GM18868 (cell line): ENCODE data around the gene SLC4A5.

Experiments
- ATAC-seq: cut with Tn5 transposase; IDR thresholded peaks from one replicate; pipeline ENCODE4 v1.9.1; 2021; ENCODE audit warnings: mild to moderate bottlenecking, moderate library complexity; ENCODE audit not compliant: unreplicated experiment

Gene SLC4A5

GRCh38 chr2:74317701-74318100 lies 25.5 kb downstream of the SLC4A5 start:
- no peak for ATAC-seq

- no peak for ATAC-seq
These were observed 26.5 kb downstream of the SLC4A5 start for GRCh38 chr2:74316627-74317295.

GRCh38 chr2:74314107-74314506 lies 29.1 kb downstream of the SLC4A5 start:
- no peak for ATAC-seq

DNA sequence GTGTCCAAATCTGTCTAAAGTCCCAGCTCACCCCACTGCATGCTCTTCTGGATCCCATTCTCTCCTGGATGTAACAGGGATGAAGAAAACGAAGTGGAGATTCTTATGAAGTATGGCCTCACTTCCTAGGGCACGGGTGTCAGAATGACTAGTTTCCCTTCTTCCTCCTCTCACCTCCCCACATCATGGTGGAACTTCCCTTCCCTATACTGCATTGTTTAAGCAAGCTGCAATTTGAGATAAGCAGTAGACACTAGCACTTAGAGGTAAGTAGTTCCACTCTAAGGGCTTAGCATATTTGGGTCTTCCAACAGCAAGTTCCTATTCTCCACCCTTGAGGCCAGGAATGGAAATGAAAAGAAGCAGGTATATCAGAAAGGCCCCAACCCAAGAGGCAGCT lies 29.7 kb downstream of the SLC4A5 start:
- ATAC-seq: no peak

GRCh38 chr2:74312913-74313312 lies 30.3 kb downstream of the SLC4A5 start:
- ATAC-seq: no peak

GRCh38 chr2:74307720-74308119 lies 35.5 kb downstream of the SLC4A5 start:
- no peak for ATAC-seq

DNA sequence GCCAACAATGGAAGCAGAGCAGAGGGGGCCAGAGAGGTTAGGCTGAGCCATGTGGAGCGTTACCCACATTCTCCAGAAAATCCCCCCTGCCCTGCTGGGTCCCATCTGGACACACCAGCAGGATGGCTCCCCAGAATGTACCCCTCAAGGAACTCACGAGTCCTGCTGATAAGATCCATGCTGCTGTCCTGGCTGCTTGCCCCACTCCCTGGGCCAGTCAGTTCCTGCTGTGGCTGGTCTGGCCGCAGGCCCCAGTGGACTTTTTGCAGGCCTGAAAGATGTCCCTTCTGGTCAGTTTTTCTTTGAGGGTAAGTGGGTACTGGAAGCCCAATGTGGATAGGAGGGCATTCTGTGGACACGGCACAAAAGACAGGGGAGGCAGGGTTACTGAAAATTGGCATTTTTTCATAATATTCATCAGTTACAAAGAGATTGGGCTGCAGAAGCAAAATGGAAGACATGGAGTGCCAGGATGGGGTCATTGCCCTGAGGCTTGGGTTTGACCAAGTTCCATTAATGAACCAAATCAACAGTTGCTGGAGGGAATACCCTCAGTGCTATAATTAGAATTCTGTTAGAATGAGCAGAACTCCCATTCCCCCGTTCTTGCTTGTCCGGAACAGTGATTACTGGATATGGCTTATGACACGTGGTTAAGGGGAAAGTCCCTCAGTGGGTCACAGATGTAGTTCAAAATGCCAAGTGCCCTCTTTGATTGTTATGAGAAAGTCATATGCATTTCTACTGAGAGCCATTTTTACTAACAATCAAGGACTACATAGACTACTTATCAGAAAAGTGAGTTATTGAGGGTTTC lies 38.7 kb downstream of the SLC4A5 start:
- no peak for ATAC-seq

DNA sequence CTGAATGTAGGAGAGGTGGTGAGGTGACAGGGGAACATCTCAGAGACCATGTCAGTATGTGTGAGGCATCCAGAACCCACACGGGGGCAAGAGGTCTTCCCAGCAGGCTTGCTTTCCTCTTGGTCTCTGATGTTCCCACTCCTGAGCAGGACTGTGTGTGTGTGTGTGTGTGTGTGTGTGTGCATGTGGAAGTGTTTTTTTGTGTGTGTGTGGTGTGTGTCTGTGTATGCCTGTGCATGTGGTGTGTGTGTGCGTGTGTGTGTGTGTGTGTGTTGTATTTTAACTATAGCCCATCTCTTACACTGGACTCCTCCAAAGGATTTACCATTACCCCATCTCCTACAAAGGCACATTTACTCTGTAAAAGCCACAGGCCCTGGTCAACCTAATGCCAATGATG lies 40.4 kb downstream of the SLC4A5 start:
- ATAC-seq: no peak

GRCh38 chr2:74301262-74301661 lies 42.0 kb downstream of the SLC4A5 start:
- ATAC-seq: no peak

GRCh38 chr2:74300506-74300905 lies 42.7 kb downstream of the SLC4A5 start:
- no peak for ATAC-seq

- ATAC-seq: no peak
These were observed 45.3 kb downstream of the SLC4A5 start for GRCh38 chr2:74297950-74298349.

- ATAC-seq: peak; percentile 89
These were observed 45.8 kb downstream of the SLC4A5 start for GRCh38 chr2:74297391-74297790.

DNA sequence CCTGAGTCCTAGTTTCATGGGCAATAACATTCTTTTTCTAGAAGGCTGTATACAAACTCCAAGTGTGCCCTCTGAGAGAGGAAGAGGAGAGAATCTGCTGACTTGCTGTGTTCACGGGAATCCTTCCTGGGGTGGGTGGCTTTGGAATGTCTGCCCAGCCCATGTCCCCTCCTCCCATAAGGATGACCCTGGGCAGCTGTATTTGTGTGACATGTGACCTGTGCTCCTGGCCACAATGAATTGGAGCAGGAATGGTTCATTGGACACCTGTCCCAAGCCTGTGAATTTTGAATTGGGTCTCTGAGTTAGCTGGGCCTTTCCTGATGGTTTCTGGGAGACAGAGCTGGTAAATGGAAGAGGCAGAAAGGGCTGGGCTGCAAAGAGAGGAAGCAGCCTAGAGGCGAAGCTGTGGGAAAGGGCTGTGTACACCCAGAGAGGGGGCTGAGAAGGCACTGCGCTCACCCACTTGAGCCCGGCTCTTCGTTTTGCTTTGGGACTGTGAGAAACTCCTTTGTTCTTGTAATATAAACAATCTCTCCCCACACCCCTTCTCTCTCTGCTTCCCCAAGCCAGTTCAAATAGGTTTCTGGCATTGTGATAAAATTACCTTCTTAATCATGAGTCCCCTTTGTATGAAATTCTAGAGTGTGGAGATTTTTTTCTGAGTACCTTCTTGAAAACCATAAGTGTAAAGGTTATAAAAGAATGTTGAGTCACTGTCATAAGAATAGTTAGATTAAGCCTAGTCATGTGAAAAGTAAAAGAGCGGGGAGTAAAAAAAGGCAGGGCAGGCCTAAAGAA lies 49.8 kb downstream of the SLC4A5 start:
- no peak for ATAC-seq

DNA sequence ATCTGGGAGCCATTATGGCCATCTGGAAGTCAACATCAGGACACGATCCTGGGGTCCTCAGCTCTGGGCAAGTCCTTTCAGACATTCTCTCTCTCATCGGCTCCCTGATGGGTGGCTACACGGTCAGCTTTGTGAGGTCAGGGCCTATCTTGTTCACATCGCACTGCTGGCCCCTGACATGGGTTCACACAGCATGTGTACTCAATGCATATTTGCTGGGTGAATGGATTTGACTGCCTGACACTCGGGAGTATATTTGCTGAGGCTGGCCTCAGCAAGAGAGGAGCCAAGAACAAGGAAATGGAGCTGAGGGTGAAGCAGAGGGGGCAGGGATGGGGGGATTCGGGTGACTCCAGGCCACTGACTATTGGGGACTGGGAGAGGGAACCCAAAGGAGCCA lies 50.5 kb downstream of the SLC4A5 start:
- ATAC-seq: no peak

DNA sequence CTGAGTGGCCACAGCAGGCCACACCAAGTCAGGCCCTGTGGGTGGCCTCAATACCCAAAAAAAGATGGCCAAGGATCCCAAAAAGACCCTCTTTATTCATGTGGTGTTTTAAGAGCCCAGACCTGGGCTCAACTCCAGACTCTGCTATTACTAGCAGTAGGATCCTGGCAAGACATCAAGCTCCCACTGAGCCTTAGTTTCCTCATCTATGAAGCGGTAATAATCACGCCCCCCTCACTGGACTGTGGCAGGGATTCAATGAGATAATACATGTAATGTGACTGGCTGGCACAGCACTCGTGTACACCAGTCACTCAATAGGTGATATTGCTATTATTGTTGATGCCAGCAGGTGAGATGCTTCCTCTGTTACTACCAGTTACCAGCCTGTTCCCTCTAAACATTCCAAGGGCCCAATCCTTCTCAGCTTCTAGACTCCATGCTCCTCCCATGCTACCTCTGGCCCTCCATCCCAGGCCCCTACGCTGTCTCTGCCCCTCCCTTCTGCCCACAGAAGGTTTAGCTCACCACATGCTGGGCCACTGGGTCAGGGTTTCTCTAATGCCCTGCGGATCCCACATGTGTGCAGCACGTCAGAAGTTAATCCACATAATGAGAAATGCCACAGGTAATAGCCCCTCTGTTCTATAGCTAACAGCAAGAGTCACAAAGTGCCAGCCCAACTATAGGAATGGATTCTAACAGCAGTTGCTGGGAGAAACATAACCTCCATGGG lies 51.2 kb downstream of the SLC4A5 start:
- no peak for ATAC-seq

GRCh38 chr2:74291218-74291544 lies 52.0 kb downstream of the SLC4A5 start:
- peak; percentile 24 for ATAC-seq

GRCh38 chr2:74290466-74291217 lies 52.6 kb downstream of the SLC4A5 start:
- ATAC-seq: peak; percentile 65

DNA sequence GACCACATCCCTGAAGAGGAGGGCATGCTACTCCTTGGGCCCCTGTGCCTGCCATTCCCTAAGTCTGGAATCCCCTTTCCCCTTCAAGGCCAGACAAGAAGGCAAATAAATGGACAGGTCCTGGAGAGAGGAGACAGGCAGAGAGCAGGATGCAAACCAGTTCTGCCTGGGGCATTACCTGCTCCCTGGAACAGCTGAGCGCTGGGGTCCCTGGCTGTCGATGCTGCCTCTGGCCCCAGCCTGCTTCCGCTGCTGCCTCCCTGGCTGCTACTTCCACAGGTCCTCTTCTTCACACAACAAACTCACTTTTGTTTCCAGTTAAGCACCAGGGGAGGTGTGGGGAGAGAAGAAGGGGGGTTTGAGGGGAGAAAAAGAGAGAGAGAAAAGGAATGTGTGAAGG lies 53.1 kb downstream of the SLC4A5 start:
- ATAC-seq: no peak

- no peak for ATAC-seq
These were observed 56.5 kb downstream of the SLC4A5 start for GRCh38 chr2:74286725-74287124.
